ENCODE data around the gene HAUS8. TPM values are rescaled to one million over a fixed set of nuclear protein-coding genes. Genes with fewer than 3 reads are reported as not detected.

Gene HAUS8
- total and polyA plus RNA-seq, 9 of the 15 experiments (the other 6 are each of a cell fraction or from before 2014, with no cell fraction given) = 20.5 to 53.2 (median 36.0) TPM

DNA sequence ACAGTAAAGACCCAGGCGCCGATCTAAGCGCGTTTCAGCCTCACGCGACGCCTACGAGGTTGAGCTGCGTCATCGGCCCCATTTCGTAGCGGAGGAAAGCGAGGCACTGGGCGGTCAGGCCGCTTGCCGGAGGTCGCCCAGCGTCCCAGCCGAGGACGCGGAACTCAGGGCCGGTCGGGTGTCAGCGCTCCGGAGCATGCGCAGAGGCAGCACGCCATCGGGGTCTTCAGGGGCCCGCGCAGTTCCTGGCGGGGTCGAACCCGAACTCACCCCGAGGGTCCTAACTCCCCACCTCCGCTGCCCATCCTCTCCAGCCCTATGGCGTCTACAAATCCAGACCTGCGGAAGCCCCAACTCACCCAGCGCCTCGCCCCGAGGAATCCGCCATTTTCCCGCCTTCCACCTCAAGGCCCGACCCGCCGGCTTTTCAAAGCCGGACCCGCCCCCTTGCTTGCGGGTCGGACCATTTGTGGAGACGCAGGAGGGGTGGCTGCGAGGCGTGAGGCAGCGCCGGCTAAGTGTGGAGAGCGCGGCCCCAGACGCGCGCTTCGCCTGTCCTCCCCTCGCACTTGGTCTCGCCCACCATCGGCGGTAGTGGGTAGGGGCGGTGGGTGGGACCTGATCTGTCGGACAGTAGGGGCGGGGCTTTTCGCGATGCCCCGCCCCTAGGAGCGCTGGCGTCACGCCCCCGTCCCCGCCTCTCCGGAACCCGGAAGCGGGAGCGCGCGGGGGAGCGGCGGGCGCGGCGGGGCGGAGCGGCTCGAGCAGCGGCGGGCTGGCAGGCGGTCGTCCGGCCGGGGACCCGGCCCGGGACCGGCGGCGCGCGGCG lies at the start of gene HAUS8, which contains the start of gene MYO9B (continued):
- TF ChIP-seq, protein P1, sequence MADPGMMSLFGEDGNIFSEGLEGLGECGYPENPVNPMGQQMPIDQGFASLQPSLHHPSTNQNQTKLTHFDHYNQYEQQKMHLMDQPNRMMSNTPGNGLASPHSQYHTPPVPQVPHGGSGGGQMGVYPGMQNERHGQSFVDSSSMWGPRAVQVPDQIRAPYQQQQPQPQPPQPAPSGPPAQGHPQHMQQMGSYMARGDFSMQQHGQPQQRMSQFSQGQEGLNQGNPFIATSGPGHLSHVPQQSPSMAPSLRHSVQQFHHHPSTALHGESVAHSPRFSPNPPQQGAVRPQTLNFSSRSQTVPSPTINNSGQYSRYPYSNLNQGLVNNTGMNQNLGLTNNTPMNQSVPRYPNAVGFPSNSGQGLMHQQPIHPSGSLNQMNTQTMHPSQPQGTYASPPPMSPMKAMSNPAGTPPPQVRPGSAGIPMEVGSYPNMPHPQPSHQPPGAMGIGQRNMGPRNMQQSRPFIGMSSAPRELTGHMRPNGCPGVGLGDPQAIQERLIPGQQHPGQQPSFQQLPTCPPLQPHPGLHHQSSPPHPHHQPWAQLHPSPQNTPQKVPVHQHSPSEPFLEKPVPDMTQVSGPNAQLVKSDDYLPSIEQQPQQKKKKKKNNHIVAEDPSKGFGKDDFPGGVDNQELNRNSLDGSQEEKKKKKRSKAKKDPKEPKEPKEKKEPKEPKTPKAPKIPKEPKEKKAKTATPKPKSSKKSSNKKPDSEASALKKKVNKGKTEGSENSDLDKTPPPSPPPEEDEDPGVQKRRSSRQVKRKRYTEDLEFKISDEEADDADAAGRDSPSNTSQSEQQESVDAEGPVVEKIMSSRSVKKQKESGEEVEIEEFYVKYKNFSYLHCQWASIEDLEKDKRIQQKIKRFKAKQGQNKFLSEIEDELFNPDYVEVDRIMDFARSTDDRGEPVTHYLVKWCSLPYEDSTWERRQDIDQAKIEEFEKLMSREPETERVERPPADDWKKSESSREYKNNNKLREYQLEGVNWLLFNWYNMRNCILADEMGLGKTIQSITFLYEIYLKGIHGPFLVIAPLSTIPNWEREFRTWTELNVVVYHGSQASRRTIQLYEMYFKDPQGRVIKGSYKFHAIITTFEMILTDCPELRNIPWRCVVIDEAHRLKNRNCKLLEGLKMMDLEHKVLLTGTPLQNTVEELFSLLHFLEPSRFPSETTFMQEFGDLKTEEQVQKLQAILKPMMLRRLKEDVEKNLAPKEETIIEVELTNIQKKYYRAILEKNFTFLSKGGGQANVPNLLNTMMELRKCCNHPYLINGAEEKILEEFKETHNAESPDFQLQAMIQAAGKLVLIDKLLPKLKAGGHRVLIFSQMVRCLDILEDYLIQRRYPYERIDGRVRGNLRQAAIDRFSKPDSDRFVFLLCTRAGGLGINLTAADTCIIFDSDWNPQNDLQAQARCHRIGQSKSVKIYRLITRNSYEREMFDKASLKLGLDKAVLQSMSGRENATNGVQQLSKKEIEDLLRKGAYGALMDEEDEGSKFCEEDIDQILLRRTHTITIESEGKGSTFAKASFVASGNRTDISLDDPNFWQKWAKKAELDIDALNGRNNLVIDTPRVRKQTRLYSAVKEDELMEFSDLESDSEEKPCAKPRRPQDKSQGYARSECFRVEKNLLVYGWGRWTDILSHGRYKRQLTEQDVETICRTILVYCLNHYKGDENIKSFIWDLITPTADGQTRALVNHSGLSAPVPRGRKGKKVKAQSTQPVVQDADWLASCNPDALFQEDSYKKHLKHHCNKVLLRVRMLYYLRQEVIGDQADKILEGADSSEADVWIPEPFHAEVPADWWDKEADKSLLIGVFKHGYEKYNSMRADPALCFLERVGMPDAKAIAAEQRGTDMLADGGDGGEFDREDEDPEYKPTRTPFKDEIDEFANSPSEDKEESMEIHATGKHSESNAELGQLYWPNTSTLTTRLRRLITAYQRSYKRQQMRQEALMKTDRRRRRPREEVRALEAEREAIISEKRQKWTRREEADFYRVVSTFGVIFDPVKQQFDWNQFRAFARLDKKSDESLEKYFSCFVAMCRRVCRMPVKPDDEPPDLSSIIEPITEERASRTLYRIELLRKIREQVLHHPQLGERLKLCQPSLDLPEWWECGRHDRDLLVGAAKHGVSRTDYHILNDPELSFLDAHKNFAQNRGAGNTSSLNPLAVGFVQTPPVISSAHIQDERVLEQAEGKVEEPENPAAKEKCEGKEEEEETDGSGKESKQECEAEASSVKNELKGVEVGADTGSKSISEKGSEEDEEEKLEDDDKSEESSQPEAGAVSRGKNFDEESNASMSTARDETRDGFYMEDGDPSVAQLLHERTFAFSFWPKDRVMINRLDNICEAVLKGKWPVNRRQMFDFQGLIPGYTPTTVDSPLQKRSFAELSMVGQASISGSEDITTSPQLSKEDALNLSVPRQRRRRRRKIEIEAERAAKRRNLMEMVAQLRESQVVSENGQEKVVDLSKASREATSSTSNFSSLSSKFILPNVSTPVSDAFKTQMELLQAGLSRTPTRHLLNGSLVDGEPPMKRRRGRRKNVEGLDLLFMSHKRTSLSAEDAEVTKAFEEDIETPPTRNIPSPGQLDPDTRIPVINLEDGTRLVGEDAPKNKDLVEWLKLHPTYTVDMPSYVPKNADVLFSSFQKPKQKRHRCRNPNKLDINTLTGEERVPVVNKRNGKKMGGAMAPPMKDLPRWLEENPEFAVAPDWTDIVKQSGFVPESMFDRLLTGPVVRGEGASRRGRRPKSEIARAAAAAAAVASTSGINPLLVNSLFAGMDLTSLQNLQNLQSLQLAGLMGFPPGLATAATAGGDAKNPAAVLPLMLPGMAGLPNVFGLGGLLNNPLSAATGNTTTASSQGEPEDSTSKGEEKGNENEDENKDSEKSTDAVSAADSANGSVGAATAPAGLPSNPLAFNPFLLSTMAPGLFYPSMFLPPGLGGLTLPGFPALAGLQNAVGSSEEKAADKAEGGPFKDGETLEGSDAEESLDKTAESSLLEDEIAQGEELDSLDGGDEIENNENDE (IDR thresholded peaks at IDR 0.05; ENCODE audit: low read depth, low read length) = no peak
- no peak for TF ChIP-seq NR4A1 (CRISPR knock-in tag; IDR thresholded peaks at IDR 0.05)
- no peak for TF ChIP-seq NR4A1 (tag; IDR thresholded peaks at IDR 0.05)
- no peak for TF ChIP-seq BCL6 (CRISPR knock-in tag; IDR thresholded peaks at IDR 0.05)
- 0 out of 2 replicates have a peak, but pooled peaks have one; percentile 18 for TF ChIP-seq ZNF561 (CRISPR knock-in tag; conservative IDR thresholded peaks at IDR 0.05)
- TF ChIP-seq, protein P2, sequence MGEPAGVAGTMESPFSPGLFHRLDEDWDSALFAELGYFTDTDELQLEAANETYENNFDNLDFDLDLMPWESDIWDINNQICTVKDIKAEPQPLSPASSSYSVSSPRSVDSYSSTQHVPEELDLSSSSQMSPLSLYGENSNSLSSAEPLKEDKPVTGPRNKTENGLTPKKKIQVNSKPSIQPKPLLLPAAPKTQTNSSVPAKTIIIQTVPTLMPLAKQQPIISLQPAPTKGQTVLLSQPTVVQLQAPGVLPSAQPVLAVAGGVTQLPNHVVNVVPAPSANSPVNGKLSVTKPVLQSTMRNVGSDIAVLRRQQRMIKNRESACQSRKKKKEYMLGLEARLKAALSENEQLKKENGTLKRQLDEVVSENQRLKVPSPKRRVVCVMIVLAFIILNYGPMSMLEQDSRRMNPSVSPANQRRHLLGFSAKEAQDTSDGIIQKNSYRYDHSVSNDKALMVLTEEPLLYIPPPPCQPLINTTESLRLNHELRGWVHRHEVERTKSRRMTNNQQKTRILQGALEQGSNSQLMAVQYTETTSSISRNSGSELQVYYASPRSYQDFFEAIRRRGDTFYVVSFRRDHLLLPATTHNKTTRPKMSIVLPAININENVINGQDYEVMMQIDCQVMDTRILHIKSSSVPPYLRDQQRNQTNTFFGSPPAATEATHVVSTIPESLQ (CRISPR knock-in tag; IDR thresholded peaks at IDR 0.05) = peak; percentile 87; the same call in 1 of the 2 replicates
- TF ChIP-seq BRD4 (IDR thresholded peaks at IDR 0.05) = peak; percentile 65; the same call in 1 of the 2 replicates
- no peak for TF ChIP-seq ELF4 (CRISPR knock-in tag; IDR thresholded peaks at IDR 0.05)
- no peak for TF ChIP-seq ZNF444 (CRISPR knock-in tag; IDR thresholded peaks at IDR 0.05)
- no peak for TF ChIP-seq BRF1 (IDR thresholded peaks at IDR 0.05; ENCODE audit: borderline replicate concordance, extremely low read depth, insufficient read length)
- no peak for TF ChIP-seq SMC3 (conservative IDR thresholded peaks at IDR 0.05; ENCODE audit: insufficient read depth, low read depth, low read length)
- TF ChIP-seq, protein P3, sequence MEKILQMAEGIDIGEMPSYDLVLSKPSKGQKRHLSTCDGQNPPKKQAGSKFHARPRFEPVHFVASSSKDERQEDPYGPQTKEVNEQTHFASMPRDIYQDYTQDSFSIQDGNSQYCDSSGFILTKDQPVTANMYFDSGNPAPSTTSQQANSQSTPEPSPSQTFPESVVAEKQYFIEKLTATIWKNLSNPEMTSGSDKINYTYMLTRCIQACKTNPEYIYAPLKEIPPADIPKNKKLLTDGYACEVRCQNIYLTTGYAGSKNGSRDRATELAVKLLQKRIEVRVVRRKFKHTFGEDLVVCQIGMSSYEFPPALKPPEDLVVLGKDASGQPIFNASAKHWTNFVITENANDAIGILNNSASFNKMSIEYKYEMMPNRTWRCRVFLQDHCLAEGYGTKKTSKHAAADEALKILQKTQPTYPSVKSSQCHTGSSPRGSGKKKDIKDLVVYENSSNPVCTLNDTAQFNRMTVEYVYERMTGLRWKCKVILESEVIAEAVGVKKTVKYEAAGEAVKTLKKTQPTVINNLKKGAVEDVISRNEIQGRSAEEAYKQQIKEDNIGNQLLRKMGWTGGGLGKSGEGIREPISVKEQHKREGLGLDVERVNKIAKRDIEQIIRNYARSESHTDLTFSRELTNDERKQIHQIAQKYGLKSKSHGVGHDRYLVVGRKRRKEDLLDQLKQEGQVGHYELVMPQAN (IDR thresholded peaks at IDR 0.05; ENCODE audit: borderline replicate concordance) = peak; percentile 92; the same call in 1 of the 2 replicates
